ENCODE measurements around the gene HOMEZ. TPM values are rescaled to one million over a fixed set of nuclear protein-coding genes. Genes with fewer than 3 reads are reported as not detected.

Gene HOMEZ
- total and polyA plus RNA-seq, 2 experiments from 2014 or later, result 5.3 to 7.9 TPM

- H3K4me3 ChIP-seq, result no peak overlapping the region
- no peaks in the 10 kb centered on the region for H3K27me3 ChIP-seq (ENCODE audit: insufficient read depth)
- Mint-ChIP-seq H3K36me3 (ENCODE audit: low read depth) (0 out of 3 replicates have a peak, but pooled peaks cover 4% of the 10 kb centered on the region), H3K4me3 (no peak overlapping the region), H3K27ac (no peak overlapping the region), H3K9me3 (no peaks in the 10 kb centered on the region), H3K4me1 (peaks cover 14% of the 10 kb centered on the region), H3K27me3 (ENCODE audit: insufficient read depth, low read depth, poor library complexity) (peaks cover 7% of the 10 kb centered on the region)
- no peak for DNase-seq (ENCODE audit: low spot score)
- H3K27ac ChIP-seq (ENCODE audit: low read depth), result no peak overlapping the region
- TF ChIP-seq STAT1 (IDR thresholded peaks at IDR 0.05; ENCODE audit: unreplicated experiment) (no peak), ZNF331 (CRISPR knock-in tag; IDR thresholded peaks at IDR 0.05; ENCODE audit: low read depth) (no peak), CREB1 (CRISPR knock-in tag; IDR thresholded peaks at IDR 0.05; ENCODE audit: low read depth) (no peak), ETS1 (IDR thresholded peaks at IDR 0.05) (no peak), EZH2phosphoT487 (IDR thresholded peaks at IDR 0.05; ENCODE audit: unreplicated experiment) (no peak), POLR2AphosphoS5 (IDR thresholded peaks at IDR 0.05; ENCODE audit: low read depth) (no peak), EZH2 (IDR thresholded peaks at IDR 0.05; ENCODE audit: low read depth, unreplicated experiment) (no peak), REST (IDR thresholded peaks at IDR 0.05; ENCODE audit: unreplicated experiment) (no peak), JUNB (IDR thresholded peaks at IDR 0.05; ENCODE audit: unreplicated experiment) (no peak), CTCF (conservative IDR thresholded peaks at IDR 0.05; ENCODE audit: low read depth in 2 of 2) (no peak), NANOG (IDR thresholded peaks at IDR 0.05; ENCODE audit: borderline replicate concordance) (no peak), ZNF114 (CRISPR knock-in tag; IDR thresholded peaks at IDR 0.05) (no peak)
- TF ChIP-seq, protein P1, sequence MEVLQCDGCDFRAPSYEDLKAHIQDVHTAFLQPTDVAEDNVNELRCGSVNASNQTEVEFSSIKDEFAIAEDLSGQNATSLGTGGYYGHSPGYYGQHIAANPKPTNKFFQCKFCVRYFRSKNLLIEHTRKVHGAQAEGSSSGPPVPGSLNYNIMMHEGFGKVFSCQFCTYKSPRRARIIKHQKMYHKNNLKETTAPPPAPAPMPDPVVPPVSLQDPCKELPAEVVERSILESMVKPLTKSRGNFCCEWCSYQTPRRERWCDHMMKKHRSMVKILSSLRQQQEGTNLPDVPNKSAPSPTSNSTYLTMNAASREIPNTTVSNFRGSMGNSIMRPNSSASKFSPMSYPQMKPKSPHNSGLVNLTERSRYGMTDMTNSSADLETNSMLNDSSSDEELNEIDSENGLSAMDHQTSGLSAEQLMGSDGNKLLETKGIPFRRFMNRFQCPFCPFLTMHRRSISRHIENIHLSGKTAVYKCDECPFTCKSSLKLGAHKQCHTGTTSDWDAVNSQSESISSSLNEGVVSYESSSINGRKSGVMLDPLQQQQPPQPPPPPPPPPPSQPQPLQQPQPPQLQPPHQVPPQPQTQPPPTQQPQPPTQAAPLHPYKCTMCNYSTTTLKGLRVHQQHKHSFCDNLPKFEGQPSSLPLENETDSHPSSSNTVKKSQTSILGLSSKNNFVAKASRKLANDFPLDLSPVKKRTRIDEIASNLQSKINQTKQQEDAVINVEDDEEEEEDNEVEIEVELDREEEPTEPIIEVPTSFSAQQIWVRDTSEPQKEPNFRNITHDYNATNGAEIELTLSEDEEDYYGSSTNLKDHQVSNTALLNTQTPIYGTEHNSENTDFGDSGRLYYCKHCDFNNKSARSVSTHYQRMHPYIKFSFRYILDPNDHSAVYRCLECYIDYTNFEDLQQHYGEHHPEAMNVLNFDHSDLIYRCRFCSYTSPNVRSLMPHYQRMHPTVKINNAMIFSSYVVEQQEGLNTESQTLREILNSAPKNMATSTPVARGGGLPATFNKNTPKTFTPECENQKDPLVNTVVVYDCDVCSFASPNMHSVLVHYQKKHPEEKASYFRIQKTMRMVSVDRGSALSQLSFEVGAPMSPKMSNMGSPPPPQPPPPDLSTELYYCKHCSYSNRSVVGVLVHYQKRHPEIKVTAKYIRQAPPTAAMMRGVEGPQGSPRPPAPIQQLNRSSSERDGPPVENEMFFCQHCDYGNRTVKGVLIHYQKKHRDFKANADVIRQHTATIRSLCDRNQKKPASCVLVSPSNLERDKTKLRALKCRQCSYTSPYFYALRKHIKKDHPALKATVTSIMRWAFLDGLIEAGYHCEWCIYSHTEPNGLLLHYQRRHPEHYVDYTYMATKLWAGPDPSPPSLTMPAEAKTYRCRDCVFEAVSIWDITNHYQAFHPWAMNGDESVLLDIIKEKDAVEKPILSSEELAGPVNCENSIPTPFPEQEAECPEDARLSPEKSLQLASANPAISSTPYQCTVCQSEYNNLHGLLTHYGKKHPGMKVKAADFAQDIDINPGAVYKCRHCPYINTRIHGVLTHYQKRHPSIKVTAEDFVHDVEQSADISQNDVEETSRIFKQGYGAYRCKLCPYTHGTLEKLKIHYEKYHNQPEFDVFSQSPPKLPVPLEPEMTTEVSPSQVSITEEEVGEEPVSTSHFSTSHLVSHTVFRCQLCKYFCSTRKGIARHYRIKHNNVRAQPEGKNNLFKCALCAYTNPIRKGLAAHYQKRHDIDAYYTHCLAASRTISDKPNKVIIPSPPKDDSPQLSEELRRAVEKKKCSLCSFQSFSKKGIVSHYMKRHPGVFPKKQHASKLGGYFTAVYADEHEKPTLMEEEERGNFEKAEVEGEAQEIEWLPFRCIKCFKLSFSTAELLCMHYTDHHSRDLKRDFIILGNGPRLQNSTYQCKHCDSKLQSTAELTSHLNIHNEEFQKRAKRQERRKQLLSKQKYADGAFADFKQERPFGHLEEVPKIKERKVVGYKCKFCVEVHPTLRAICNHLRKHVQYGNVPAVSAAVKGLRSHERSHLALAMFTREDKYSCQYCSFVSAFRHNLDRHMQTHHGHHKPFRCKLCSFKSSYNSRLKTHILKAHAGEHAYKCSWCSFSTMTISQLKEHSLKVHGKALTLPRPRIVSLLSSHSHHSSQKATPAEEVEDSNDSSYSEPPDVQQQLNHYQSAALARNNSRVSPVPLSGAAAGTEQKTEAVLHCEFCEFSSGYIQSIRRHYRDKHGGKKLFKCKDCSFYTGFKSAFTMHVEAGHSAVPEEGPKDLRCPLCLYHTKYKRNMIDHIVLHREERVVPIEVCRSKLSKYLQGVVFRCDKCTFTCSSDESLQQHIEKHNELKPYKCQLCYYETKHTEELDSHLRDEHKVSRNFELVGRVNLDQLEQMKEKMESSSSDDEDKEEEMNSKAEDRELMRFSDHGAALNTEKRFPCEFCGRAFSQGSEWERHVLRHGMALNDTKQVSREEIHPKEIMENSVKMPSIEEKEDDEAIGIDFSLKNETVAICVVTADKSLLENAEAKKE (CRISPR knock-in tag; IDR thresholded peaks at IDR 0.05), result no peak
- H3K9me2 ChIP-seq (ENCODE audit: insufficient read depth), result peaks cover 7% of the 10 kb centered on the region; the same call in 1 of the 2 replicates
- no peak for ATAC-seq
- no peaks in the 10 kb centered on the region for H3K79me2 ChIP-seq (replicated peaks; ENCODE audit: insufficient read depth)
- no peak overlapping the region for H2AFZ ChIP-seq
- H3F3A ChIP-seq (replicated peaks; ENCODE audit: low read depth), result peaks cover 11% of the 10 kb centered on the region; the same call in 1 of the 2 replicates
- no peak overlapping the region for H3K4me2 ChIP-seq
- peaks cover 4% of the 10 kb centered on the region; the same call in 1 of the 2 replicates for H3K4me1 ChIP-seq (ENCODE audit: insufficient read depth)
- no peaks in the 10 kb centered on the region; the same call in 1 of the 2 replicates for H4K20me1 ChIP-seq (replicated peaks; ENCODE audit: insufficient read depth)
- no peaks in the 10 kb centered on the region for H3K36me3 ChIP-seq (ENCODE audit: insufficient read depth)
These were observed 30.4 kb upstream of the HOMEZ start for GRCh38 chr14:23316300-23316699.
